Left forelimb (tissue), 1 donor: ENCODE measurements around the gene ASPN.

Experiments used
- DNase-seq: peaks from one replicate; pipeline ENCODE4 v3.0.0-alpha.2; 2018; ENCODE audit warnings: low spot score

Gene ASPN

DNA sequence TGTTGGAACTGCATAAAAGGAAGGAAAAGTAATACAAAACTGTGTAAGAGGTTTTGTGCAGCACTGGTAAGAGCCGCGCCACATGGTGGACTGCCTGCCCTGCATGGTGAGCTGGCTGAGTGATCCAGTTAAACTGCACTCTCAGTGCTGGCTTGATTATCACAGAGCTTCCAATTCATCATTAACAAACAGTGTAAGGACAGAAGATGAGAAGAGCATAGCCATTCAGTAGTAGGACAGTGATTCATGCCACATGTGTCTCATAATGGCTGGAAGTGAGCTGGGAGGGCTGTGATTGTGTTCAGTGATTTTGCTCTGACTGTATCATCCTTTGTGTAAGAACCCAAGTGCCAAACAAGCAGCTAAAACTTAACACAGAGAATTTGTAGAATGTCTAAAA is 14.1 kb downstream of the ASPN start:
- no peak for DNase-seq

DNA sequence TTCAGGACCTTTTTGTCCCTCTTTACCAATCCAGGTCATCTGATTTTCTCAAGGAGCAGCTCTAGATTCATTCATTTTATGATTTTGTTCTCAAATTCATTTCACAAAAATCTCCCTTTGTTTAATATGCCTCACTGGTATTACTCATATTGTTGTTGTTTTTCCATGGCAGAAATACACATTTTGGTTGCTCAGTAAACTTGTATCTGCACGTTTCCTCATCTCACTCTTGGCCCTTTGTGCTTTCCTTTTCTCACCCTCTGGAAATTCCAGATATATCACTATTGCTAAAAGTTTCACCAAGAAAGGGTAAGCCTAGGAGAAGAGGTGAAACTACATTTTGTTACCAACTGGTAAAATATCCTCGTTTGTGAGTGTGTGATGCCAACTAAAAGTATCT is 14.8 kb downstream of the ASPN start:
- DNase-seq, result no peak

- DNase-seq, result no peak
These were observed 15.3 kb downstream of the ASPN start for GRCh38 chr9:92467041-92467440.

DNA sequence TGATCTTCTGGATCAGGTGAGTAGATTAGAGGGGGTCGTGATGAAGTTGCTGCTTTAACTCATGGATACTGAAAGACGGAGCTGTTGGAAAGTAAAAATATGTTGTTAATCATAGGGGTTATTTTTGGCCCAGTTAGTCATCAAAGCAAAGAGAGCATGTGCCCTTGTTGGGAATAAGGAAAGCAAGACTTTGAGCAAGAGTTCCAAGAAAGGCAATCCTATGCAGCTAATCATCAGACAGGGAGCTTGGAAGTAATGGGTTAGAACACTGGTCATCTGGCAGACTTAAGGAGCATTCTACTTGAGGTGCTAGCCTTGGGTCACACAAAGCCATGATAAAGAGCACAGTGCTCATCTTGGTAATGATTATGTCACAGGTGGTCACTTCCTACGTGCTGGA is 18.3 kb downstream of the ASPN start:
- no peak for DNase-seq

- DNase-seq, result no peak
These were observed 18.9 kb downstream of the ASPN start for GRCh38 chr9:92463387-92463786.

GRCh38 chr9:92457576-92457975 is 24.7 kb downstream of the ASPN start:
- no peak for DNase-seq

DNA sequence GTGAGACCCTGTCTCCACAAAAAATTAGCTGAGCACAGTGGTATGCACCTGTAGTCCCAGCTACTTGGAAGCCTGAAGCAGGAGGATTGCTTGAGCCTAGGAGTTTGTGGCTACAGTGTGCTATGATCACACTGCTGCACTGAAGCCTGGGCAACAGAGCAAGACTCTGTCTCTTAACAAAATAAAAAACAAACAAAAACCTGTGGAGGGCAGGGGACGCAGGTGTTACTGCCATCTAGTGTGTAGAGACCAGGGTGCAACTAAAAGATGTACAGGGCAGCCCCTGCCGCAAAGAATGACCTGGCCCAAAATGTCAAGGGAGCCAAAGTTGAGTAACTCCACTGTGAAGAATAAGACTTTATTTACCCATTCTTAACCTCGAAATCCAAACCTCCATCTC is 27.1 kb downstream of the ASPN start:
- DNase-seq, result no peak

GRCh38 chr9:92446536-92446935 is 35.8 kb downstream of the ASPN start:
- no peak for DNase-seq

- DNase-seq, result no peak
These were observed 37.5 kb downstream of the ASPN start for GRCh38 chr9:92444841-92445240.

DNA sequence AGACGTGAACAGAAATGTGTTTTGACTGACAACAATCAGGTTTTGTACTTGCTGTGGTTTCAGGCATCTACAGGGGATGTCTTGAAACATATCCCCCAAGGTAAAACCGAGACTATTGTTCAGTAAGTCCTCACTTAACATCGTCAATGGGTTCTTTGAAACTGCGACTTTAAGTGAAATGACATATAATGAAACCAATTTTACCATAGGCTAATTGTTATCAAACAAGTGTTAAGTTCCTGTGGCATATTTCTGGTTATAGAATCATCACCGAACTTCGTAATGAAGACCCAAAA is 41.6 kb downstream of the ASPN start:
- DNase-seq, result no peak

GRCh38 chr9:92439921-92440750 is 42.2 kb downstream of the ASPN start:
- DNase-seq, result no peak

DNA sequence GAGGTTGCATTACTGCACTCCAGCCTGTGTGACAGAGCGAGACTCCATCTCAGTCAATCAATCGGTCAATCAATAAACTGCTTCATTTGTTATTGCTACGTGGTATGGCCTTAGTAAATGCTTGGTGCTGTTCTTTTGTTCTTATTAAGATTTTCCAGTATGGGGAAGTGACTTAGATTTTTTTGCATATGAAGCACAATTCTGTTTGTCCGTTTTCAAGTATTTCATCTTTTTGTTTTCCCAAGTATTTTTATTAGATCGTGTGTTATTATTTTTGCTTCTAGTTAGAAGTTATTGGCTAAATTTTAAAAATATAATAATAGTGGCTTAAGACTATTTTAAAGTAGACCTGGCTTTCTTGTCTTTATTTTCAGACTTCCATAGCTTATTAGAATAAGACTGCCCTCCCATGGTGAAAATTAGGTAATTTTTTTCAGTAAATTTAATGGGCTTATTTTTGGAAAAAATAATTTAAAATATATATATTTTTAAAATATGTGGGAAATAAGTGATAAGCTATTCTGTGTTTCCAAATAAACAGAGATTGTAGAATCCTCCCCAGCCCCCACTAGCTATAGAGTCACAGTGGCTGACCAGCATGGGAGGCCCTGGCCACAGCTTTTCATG is 43.3 kb downstream of the ASPN start:
- no peak for DNase-seq

GRCh38 chr9:92435263-92435662 is 47.0 kb downstream of the ASPN start:
- no peak for DNase-seq

GRCh38 chr9:92432972-92433548 is 49.2 kb downstream of the ASPN start:
- no peak for DNase-seq

GRCh38 chr9:92432350-92432749 is 50.0 kb downstream of the ASPN start:
- no peak for DNase-seq

- DNase-seq, result no peak
These were observed 52.5 kb downstream of the ASPN start for GRCh38 chr9:92429836-92430235.

GRCh38 chr9:92426501-92427145 is 55.7 kb downstream of the ASPN start:
- DNase-seq, result no peak

DNA sequence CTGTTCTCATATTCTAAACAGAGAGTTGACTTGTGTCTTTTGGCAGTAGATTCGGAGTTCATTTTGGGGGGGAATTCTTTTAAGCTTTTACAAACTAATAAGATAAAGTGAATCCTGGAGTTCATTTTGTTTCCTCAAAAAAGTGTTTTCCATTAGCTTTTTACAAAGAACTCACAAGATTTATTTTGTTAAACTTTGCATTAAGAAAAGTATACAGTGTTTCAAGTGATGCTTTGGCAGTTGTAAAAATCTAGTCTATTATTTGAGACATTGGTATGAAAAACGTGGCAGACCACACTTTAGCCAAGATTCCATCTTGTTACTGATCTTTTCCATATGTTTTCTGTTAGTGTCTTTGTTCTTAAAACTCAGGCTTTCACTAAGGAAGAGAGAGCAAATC is 56.8 kb downstream of the ASPN start:
- DNase-seq, result no peak

DNA sequence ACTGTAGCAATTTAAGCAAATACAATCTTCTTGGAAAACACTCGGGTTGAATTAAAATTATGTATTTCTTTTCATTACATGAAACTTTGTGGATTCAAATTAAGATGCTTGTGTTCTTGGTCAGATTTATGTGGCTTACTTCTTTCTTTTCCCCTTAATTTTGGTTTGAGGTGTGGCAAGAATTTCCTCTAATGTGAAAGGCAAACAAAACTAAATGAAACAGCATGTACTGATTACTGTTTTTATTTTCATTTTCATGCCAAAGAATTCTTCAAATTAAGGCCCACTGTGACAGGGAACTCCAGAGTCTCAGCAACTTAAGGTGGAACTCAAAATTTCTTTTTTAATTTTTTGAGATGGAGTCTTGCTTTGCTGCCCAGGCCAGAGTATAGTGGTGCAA is 58.0 kb downstream of the ASPN start, which contains the start of gene OMD:
Gene OMD (minus strand): TSS at position 132 of the 400 bp plus-strand sequence. CDS start 6,913 bp downstream, outside the sequence.
- no peak for DNase-seq

- no peak for DNase-seq
These were observed 58.7 kb downstream of the ASPN start for GRCh38 chr9:92423612-92424011.

- DNase-seq, result no peak
These were observed 59.5 kb downstream of the ASPN start for GRCh38 chr9:92422611-92423338.

DNA sequence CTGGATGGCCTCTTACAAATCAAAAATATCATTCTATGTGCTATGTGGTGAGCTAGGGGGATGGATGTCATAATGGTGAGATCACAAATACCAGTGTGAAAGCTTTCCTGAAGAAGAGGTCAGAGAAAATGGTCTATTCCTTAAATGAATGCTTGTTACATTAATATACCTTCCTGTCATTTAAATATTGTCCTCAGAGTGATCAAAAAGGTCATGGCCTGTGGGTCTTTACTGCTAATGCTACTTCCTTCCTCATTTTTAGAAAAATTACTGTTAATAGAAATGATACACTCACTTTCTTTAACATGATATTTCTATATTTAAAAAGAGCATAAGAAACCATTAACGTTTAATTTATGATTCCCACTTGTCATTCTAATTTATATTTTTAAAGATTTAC is 67.7 kb downstream of the ASPN start:
- no peak for DNase-seq
